ENCODE data around the gene RBM42. TPM values are rescaled to one million over a fixed set of nuclear protein-coding genes. Genes with fewer than 3 reads are reported as not detected.

The RBM42 gene
- total RNA-seq, 1 donor from 2014 or later = 63.9 TPM

DNA sequence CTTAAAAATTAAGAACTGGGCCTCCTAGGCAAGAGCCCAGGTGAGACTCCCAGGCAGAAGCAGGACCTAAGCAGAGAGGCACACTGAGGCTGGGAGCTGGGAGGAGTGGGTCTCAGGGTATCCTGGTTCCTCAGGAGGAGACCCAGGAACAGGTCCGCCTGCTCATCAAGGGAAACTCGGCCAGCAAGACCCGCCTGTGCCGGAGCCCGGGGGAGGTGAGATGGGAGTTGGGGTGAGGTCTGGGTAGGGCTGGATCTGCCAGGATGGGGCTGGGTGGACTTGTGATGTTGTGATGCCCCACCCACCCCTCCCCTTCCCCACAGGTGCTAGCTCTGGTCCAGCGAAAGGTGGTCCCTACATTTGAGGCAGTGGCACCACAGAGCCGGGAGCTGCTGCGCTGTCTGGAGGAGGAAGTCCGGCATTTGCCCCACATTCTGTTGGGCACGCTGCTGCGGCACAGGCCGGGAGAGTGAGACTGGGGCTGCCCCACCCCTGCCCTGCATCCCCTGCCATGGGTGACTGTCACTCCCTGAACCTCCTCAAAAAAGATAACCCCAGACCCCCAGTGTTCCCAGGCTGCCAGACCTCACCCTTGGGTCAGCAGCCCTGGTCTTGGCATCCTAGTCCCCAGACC is 9.4 kb upstream of the RBM42 start:
- no peak for DNase-seq (ENCODE audit: low spot score)

- DNase-seq (ENCODE audit: low spot score) = no peak
These were observed 8.8 kb upstream of the RBM42 start for GRCh38 chr19:35620001-35620400.

DNA sequence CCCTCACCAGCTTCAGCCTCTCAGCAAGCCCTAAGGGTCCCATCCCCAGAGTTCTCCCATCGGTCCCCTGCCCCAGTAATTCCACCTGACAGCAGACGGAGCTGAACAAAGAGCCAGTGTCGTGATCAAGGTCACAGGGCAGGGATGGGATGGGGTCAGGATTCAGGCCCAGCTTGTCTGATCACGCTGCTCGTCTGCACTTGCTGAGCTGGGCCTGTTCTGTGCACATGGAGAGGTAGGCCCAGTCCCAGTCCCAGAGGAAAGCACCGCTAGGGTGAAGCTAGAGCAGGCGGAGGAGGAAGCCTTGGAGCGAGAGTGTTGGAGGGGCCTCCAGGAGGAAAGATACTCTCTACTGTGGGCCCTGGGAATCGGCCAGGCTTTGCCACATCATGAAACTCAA is 7.1 kb upstream of the RBM42 start:
- DNase-seq (ENCODE audit: low spot score) = no peak

DNA sequence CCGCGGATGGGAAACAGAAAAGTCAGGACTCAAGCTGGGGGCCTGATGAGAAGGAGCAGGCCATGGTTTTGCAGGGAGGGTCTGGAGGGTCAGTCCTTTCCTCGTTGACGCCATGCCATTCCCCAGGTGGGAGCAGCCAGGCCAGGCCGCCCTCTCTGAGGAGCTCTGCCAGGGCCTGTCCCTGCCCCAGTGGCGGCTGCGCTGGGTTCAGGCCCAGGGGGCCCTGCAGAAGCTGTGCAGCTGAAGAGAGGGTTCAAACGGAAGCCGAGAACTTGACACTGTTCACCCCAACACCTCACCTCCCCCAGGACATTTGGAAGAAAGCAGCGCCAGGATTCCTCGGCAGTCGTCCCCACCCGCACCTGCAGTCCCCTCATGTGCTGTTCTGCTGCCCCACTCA is 6.1 kb upstream of the RBM42 start:
- no peak for DNase-seq (ENCODE audit: low spot score)

DNA sequence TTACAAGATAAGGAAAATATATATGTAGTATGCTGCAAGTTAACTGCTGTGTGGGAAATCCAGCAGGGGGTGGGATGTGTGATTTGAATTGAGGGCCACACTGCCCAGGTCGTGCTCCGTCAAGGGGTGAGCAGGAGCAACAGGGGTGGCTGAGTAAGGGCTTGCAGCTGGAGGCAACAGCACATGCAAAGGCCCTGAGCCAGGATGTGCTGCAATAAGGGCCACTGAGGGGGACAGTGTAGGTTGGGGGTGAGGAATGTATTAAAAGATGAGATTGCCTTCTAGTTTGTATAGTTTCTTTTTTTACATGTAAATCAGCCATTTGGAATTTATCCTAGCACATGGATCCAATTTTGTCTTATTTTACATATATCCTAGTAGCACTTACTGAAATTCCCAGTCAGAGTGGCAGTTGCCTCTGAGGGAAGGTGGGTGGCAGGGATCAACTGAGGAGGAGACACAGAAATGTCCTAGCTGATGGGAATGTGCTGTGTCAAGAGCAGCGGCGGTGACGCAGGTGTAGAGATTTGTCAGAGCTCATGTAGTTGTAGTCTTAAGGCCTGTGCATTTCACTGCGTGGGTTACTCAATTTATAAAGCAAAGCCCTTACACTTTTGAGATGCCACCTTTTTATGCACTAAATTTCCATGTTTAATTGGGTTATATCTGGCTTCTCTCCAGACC is 5.4 kb upstream of the RBM42 start:
- DNase-seq (ENCODE audit: low spot score) = no peak

DNA sequence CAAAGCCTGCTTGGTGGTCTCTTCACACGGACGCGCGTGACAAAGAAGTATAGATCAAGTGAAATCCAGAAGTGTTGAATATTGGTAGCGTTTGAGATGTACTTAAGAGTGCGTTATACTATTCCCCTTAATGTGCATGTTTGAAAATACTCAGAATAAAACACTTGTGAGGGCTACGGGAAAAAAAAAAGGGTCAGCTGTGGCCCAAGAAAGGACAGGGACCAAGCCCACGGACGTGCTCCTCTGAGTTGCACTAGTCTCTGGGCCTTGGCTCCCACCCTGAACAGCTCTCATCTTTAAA is 622 bp upstream of the RBM42 start:
- no peak for DNase-seq (ENCODE audit: low spot score)

- DNase-seq (ENCODE audit: low spot score) = no peak
These were observed 447 bp downstream of the RBM42 start for GRCh38 chr19:35629332-35629633.

DNA sequence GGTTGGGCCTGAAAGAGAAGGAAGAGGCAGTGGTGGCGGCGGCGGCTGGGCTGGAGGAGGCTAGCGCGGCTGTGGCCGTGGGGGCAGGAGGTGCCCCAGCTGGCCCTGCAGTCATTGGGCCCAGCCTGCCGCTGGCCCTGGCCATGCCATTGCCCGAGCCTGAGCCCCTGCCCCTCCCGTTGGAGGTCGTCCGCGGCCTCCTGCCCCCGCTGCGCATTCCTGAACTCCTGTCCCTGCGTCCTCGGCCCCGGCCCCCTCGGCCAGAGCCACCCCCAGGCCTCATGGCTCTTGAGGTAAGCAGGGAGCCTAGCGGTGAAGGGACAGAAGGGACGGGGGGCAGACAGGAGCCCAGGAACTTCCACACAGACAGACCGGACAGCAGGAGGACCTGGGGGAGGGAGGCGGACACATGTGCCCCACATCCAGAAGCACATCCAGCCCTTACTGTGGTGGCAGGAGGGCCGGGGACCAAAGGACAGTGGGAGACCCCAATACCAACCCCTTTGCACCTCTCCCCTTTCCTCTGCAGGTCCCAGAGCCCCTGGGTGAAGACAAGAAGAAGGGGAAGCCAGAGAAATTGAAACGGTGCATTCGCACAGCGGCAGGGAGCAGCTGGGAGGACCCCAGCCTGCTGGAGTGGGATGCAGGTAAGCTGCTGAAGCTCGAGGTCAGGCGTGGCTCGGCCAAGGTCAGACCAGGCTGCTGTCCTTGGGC is 5.0 kb downstream of the RBM42 start:
- DNase-seq (ENCODE audit: low spot score) = no peak

DNA sequence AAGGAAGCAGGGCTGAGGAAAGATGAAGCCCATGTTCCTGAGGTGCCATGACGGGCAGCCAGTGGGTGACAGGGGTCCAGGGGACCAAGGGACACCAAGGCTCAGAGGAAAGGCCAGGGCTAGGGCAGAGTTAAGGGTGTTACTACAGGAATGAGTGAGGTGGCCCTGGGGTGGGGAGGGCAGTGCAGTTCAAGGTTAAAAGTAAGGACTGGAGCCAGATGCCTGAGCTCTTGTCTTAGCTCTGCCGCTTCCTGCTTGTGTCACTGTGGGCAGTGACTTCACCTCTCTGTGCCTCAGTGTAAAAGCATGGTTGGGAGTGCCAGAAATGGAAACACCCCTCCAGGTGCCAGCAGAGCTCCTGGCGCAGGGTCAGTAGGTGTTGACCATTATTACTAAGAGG is 7.8 kb downstream of the RBM42 start:
- no peak for DNase-seq (ENCODE audit: low spot score)

- no peak for DNase-seq (ENCODE audit: low spot score)
These were observed 8.3 kb downstream of the RBM42 start for GRCh38 chr19:35637165-35637564.

DNA sequence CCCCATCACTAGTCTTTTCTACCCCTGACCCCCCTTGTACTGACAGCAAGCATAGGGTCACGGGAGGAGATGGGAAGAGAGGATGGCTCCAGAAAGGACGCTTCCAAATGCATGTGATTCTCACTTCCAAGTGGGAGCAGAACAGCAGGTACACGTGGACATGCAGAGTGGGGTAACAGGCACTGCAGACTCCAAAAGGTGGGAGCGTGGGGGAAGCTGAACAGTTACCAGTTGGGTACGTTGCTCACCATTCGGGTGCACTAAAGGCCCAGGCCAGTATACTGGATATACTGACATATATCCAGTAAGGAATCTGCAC is 10.4 kb downstream of the RBM42 start:
- DNase-seq (ENCODE audit: low spot score) = no peak

DNA sequence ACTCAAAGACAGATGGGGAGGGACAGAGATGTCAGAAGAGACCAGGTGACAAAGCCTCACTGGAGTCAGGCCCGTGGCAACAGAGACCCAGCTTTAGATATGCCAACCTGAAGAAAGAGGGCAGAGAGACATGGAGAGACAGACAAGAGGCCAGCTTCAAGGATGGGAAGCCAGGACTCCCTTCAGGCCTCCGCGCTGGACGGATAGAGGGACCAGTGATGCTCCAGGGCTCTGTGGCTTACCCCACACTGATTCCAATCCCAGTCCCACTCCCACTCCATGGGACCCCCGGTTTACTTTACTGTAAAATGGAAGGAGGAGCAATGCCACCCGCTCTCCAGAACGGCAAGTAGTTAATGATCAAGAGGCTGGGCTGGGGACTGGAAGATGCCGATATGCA is 11.0 kb downstream of the RBM42 start:
- no peak for DNase-seq (ENCODE audit: low spot score)

GRCh38 chr19:35641515-35642151 is 12.8 kb downstream of the RBM42 start, which contains the start of gene ETV2:
Gene ETV2 (plus strand): TSS chr19:35641745. CDS start chr19:35642461, 716 bp downstream.
- DNase-seq (ENCODE audit: low spot score) = no peak

GRCh38 chr19:35642312-35642711 is 13.5 kb downstream of the RBM42 start:
- no peak for DNase-seq (ENCODE audit: low spot score)

- DNase-seq (ENCODE audit: low spot score) = no peak
These were observed 14.0 kb downstream of the RBM42 start for GRCh38 chr19:35642798-35643254.

- DNase-seq (ENCODE audit: low spot score) = peak; percentile 97
These were observed 14.7 kb downstream of the RBM42 start for GRCh38 chr19:35643255-35644205.

DNA sequence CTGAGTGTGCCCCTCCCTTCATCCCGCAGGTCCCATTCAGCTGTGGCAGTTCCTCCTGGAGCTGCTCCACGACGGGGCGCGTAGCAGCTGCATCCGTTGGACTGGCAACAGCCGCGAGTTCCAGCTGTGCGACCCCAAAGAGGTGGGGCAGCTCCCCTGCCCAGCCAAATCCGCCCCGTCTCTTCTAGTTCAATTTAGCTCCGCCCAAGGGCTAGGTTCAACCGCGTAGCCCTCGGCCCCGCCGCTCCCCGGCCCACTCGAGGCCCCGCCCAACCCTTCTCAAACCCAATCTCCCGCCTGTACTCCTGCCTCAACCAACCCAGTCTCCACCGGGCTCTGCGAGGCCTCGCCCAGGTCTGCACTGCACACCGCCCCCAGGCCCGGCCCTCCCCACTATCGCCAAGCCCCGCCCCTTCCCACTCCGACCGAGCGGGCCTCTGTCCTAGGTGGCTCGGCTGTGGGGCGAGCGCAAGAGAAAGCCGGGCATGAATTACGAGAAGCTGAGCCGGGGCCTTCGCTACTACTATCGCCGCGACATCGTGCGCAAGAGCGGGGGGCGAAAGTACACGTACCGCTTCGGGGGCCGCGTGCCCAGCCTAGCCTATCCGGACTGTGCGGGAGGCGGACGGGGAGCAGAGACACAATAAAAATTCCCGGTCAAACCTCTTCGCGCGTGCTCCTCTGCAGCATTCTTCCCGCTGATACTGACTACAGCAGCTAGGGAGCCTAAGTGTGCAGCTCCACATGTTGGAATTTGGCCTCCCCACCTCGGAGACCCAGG is 15.6 kb downstream of the RBM42 start:
- DNase-seq (ENCODE audit: low spot score) = peak; percentile 98

GRCh38 chr19:35644987-35645679 is 16.3 kb downstream of the RBM42 start:
- no peak for DNase-seq (ENCODE audit: low spot score)

DNA sequence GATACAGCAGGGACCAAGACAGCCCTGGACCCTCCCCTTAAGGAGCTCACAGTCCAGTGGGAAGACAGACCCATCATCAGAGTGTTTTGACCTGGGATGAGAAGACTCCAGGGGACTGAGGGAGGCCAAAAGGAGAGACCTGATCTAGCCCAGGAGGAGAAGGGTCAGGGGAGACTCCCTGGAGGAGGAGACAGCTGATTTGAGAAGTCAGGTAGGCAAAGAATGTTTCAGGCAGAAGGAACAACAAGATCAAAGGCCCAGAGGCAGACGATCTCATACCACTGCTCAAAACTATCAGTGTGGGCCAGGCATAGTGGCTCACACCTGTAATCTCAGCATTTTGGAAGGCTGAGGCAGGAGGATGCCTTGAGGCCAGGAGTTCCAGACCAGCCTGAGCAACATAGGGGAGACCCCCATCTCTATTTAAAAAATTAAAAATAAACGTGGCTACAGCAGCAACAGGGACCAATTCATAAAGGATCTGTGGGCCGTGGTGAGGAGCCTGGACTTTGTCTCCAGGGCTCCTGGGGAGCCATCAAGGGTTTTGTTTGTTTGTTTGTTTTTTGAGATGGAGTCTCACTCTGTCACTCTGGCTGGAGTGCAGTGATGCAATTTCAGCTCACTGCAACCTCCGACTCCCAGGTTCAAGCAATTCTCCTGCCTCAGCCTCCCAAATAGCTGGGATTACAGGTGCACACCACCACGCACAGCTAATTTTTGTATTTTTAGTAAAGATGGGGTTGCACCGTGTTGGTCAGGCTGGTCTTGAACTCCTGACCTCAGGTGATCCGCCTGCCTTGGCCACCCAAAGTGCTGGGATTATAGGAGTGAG is 17.1 kb downstream of the RBM42 start:
- no peak for DNase-seq (ENCODE audit: low spot score)

Measured in mesenteric fat pad (tissue), 1 donor.